ENCODE data around the gene DSCAML1. TPM values are rescaled to one million over a fixed set of nuclear protein-coding genes. Genes with fewer than 3 reads are reported as not detected.

Gene DSCAML1
- total and polyA plus RNA-seq, 2 of the 8 experiments (the other 6 are each of a cell fraction or from before 2014, with no cell fraction given), result 0.19 to 0.24 TPM

DNA sequence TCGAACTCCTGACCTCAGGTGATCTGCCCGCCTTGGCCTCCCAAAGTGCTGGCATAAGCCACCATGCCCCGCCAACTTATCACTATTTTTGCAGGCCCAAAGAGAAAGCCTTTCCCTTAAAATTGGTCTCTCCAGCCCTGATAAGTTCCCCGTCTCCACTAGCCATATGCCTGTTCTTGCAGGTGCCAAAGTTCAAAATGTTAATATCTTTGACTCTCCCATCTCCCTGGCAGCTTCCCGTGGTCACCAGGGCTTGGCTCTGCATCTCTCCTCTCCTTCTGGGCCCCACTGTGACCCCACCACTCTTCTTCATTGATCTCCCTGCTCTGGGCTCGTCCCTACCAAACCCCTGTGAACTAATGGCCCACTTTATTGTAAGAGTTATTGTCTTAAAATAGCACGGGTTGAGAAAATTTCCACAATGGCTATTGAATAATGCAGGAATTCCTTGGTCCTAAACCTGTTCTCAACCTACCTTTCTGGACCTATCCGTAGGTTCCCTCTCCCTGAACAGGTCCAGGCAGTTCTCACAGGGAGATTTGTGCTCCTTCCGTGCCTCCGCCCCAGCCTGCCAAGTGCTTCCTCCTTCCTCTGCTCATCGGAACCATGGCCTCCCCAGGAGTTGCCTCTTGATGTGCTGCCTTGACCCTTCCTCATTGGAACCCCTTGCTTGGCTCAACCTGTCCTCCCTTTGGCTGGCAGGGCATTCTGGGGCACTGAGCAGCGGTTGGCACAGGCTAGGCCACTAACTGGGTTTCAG lies 147.5 kb downstream of the DSCAML1 start (continued):
- TF ChIP-seq BACH1 (IDR thresholded peaks at IDR 0.05; ENCODE audit: low read length) (no peak), SP2 (IDR thresholded peaks at IDR 0.05; ENCODE audit: low read length) (no peak), EZH2 (IDR thresholded peaks at IDR 0.05; ENCODE audit: low read depth, low read length, severe bottlenecking) (no peak), SIN3A (conservative IDR thresholded peaks at IDR 0.05 in 1 of 2, IDR thresholded peaks at IDR 0.05 in 1 of 2; ENCODE audit: low read depth in 1 of 2, low read length in 2 of 2) (no peak), CHD2 (IDR thresholded peaks at IDR 0.05; ENCODE audit: low read length) (no peak)

Data from H1 (cell line).